SH-SY5Y (cell line): ENCODE measurements around the gene AK8.

Experiments used
- GATA2 ChIP-seq: IDR thresholded peaks from 2 replicates; pipeline ENCODE4 v1.6.1; 2011; ENCODE audit warnings: mild to moderate bottlenecking, low read depth, low read length
- GATA3 ChIP-seq: IDR thresholded peaks from 2 replicates; pipeline ENCODE4 v1.6.1; 2011; ENCODE audit warnings: low read depth, mild to moderate bottlenecking, low read length, moderate library complexity

GRCh38 chr9:132694144-132694543 is 183.9 kb downstream of the AK8 start:
- TF ChIP-seq GATA2 (no peak), GATA3 (no peak)
